Kidney epithelial cell (primary cell): ENCODE data around the gene ZNF527. TPM values are rescaled to one million over a fixed set of nuclear protein-coding genes. Genes with fewer than 3 reads are reported as not detected.

Experiments used
- DNase-seq: peaks from one replicate; pipeline ENCODE4 v3.0.0-alpha.2; 2010; ENCODE audit warnings: low read depth
- H3K27me3 ChIP-seq: 2 replicates; pipeline ENCODE4 v1.6.0; 2011; ENCODE audit warnings: low read length; ENCODE audit not compliant: control insufficient read depth, insufficient read depth
- H3K36me3 ChIP-seq: 2 replicates; pipeline ENCODE4 v1.5.1; 2011; ENCODE audit warnings: low read length; ENCODE audit not compliant: control insufficient read depth, insufficient read depth
- H3K4me3 ChIP-seq: 2 replicates; pipeline ENCODE4 v1.5.1; 2011; ENCODE audit warnings: low read depth, mild to moderate bottlenecking, control low read depth, low read length
- CTCF ChIP-seq: IDR thresholded peaks from 2 replicates; pipeline ENCODE4 v1.5.1; 2011; ENCODE audit warnings: mild to moderate bottlenecking, moderate library complexity, low read length, control low read depth, inconsistent platforms; ENCODE audit not compliant: insufficient read depth, poor library complexity, severe bottlenecking
- total RNA-seq: library from RNA; depleted of rRNA; stranded (reverse); fragments of >200 nt; gene quantifications from 2 replicates; pipeline ENCODE4 v1.2.3, GENCODE V29; 2015

Gene ZNF527
- total RNA-seq, 1 donor from 2014 or later = 2.8 TPM

GRCh38 chr19:37342753-37343152 lies 28.1 kb upstream of the ZNF527 start:
- Histone ChIP-seq H3K36me3 (no peaks in the 10 kb centered on the region), H3K27me3 (no peaks in the 10 kb centered on the region), H3K4me3 (no peak overlapping the region)
- DNase-seq = no peak
- TF ChIP-seq CTCF = no peak

GRCh38 chr19:37346091-37346490 lies 24.8 kb upstream of the ZNF527 start:
- no peaks in the 10 kb centered on the region for H3K27me3 ChIP-seq
- no peaks in the 10 kb centered on the region for H3K36me3 ChIP-seq
- no peak for DNase-seq
- no peak overlapping the region for H3K4me3 ChIP-seq
- TF ChIP-seq CTCF = no peak

DNA sequence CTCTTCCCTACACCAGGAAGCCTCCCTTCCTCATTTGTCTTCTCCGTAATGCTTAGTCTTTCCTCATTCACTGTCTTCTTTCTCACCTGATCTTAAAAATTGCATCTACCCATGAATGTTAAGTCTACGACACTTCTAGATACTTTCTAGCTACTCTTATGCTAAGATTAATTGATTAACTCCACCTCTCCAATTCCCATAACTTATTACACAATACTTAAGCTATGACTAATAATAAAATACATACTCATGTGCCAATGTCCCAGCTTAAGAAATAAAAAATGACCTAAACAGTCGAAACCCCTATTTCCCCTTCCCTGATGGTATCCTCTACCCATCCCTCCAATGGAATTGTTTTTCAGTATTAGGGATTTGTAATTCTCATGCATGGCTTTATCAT lies 22.8 kb upstream of the ZNF527 start:
- DNase-seq = no peak
- Histone ChIP-seq H3K36me3 (no peaks in the 10 kb centered on the region), H3K27me3 (no peaks in the 10 kb centered on the region), H3K4me3 (no peak overlapping the region)
- no peak for TF ChIP-seq CTCF

DNA sequence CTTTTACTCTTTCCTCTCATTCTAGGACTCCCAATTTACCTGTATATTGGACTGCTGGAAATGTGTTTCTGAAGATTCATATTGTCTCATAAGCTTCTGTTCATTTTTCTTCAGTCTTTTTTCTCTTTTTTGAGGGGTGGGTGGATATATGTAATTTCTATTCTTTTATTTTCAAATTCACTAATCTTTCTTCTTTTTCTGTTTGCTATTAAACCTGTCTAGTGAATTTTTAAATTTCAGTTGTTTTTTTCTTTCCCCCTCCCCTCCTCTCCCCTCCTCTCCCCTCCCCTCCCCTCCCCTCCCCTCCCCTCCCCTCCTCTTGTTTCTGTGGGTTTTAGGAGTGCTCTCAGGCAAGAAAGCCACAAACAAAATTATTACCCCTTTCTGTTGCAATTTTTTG lies 16.9 kb upstream of the ZNF527 start:
- no peak overlapping the region for H3K4me3 ChIP-seq
- no peaks in the 10 kb centered on the region for H3K27me3 ChIP-seq
- no peak for DNase-seq
- TF ChIP-seq CTCF = no peak
- no peaks in the 10 kb centered on the region for H3K36me3 ChIP-seq

DNA sequence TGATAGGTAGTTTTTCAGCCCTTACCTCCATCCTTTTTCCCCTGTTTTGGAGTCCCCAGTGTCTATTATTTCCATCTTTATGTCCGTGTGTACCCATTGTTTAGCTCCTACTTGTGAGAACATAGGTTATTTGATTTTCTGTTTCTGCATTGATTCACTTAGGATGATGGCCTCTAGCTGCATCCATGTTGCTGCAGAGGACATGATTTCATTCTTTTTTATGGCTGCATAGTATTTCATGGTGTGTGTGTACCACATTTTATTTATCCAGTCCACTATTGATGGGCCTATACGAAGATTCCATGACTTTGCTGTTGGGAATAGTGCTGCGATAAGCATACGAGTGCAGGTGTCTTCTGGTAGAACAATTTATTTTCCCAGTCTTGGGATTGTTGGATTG lies 15.0 kb upstream of the ZNF527 start:
- H3K36me3 ChIP-seq = no peaks in the 10 kb centered on the region
- H3K4me3 ChIP-seq = no peak overlapping the region
- no peak for TF ChIP-seq CTCF
- no peak for DNase-seq
- no peaks in the 10 kb centered on the region for H3K27me3 ChIP-seq

DNA sequence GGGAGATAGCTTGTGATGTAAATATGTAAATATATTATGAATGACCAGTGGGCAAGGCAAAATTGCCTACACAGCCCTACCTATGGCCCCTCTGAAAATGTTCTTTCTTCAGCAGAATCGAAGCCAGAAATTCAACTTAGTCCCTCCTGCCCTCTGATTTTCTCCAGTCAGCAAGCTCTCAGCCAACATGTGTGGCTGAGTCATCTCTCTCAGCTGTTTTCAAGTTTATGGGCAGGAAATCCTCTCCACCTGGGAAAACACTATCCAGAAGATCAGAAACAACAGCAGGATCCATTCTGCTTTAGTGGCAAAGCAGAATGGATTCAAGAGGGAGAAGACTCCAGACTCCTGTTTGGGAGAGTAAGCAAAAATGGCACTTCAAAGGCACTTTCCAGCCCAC lies 8.9 kb upstream of the ZNF527 start:
- no peak for TF ChIP-seq CTCF
- DNase-seq = no peak
- H3K27me3 ChIP-seq = no peaks in the 10 kb centered on the region
- H3K36me3 ChIP-seq = no peaks in the 10 kb centered on the region
- H3K4me3 ChIP-seq = no peak overlapping the region
